Measurements from ENCODE around the gene VPS37D.
"Not testable (repeated sequence)": the region's sequence is repeated elsewhere in the genome, so short reads cannot be mapped to it uniquely, and the experiment has no call there.

The VPS37D gene

DNA sequence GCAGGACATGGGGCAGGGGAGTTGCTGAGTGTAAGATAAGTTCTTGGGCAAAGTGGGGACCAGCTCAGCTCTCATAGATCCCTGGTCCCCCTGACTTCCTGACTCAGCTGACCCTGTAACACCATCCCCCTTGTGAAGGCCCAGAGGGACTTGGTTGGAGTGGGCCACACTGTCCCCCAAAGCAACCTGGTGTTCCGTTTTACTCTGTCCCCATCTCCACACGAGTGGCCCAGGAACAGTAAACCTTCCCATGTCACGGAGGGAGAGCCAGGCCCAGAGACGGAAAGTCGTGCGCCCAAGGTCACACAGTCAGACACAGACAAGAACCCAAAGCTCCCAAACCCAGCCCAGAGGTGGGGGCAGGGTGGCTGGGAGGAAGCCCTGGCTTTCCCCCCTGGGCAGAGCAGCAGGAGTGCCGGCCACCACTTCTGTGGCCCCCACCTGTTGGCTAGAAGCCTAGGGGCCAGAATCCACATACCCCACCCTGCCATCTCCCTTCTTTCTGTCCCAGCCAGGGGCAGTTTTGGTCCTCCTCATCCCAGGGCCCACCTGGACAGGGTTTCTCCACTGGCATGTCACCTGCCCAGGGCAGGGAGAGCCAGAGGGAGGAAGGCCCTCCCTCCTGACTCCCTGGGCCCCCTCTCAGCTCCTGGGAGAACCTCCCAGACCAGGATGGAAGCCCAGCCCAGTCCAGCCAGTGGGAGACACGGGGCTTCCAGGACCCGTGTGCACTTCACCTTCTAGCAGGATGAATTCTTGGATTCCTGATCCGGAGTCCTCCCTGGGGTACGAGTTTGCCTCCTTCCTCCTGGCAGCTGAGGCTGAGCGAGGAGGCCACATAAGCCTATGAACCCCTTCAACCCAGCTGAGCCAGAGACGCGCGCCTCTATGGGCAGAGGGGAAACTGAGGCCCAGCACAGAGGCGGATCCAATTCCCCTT, 20.6 kb upstream of the VPS37D start:
- DNase-seq (ENCODE audit: low read depth, low spot score) = no peak

GRCh38 chr7:73647725-73648592, 19.7 kb upstream of the VPS37D start:
- DNase-seq (ENCODE audit: low read depth, low spot score) = no peak

DNA sequence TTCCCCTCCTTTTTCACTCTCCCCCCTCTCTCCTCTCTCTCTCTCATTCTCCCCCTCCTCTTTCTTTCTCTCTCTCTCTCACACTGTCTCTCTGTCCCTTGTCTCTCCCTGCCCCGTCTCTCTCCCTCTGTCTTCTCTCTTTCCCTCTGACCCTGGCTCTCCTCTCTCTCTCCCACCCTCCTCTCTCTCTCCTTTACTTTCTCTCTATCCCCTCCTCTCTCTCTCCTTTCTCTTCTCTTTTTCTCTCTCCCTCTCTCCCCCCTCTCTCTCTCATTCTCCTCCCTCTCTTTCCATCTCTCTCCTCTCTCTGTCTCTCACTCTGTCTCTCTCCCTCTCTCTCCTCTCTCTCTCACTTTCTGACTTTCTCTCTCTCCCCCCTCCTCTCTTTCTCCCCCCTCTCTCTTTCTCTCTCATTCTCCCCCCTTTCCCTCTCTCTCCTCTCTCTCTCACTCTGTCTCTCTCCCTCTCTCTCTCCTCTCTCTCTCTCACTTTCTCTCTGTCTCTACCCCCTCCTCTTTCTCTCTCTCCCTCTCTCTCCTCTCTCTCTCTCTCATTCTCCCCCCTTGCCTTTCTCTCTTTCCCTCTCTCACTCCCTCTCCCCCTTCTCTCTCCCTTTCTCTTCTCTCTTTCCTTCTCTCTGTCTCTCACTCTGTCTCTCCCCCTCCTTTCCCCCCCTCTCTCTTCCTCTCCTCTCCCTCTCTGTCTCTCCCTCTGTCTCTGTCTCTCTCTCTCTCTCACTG, 18.9 kb upstream of the VPS37D start:
- DNase-seq (ENCODE audit: low read depth, low spot score) = no peak

- DNase-seq (ENCODE audit: low read depth, low spot score) = no peak
These were observed 18.1 kb upstream of the VPS37D start for GRCh38 chr7:73649576-73649975.

DNA sequence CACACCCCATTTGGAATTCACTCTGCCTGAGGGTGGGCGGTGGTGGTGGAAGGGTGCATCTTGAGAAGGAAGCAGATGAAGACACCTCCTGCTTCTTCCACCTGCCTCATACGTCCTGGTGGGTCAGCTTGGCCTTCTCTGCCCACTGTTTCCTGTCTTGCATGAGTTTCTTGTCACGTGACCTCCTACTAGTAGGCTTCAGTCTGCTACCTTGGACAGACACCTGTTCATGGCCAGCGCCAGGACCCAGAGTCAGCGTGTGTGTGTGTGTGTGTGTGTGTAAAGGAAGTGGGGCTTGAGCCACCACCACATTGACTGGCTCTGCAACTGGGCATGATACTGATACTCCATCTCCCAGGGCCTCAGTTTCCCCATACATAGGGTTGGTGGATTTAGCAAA, 17.1 kb upstream of the VPS37D start:
- DNase-seq (ENCODE audit: low read depth, low spot score) = no peak

GRCh38 chr7:73652541-73652949, 15.1 kb upstream of the VPS37D start:
- DNase-seq (ENCODE audit: low read depth, low spot score) = no peak

GRCh38 chr7:73655309-73655708, 12.3 kb upstream of the VPS37D start:
- DNase-seq (ENCODE audit: low read depth, low spot score) = not testable (repeated sequence)

GRCh38 chr7:73659983-73660382, 7.6 kb upstream of the VPS37D start:
- DNase-seq (ENCODE audit: low read depth, low spot score) = no peak

DNA sequence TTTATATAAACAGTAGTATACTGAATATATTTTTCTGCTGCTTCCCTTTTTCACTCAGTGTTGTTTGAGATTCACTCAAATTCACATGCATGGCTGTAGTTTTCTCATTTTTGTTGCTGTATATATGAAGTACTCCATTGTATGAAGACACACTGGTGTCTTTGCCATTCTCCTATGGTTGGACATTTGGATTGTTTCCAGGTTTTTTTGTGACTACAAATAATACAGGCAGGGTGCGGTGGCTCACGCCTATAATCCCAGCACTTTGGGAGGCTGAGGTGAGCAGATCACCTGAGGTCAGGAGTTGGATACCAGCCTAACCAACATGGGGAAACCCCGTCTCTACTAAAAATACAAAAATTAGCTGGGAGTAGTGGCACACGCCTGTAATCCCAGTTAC, 7.0 kb upstream of the VPS37D start:
- not testable (repeated sequence) for DNase-seq (ENCODE audit: low read depth, low spot score)

DNA sequence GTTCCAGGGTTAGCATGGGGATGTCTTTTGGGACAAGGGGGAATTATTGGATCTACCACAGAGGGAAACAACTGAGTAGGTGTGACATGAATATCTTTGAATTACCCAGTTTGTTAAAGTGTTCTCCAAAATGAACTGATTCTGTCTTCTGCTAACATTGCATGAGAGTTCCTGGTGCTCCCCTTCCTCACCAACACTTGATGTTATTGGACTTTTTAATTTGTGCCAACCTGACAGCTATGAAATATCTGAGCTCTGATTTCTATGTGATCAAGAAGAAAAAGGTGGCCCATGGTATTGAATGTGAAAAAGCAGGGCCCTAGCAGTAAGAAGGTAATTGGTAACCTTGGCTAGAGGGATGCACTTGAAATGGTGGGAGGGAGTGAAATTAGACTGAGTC, 4.6 kb upstream of the VPS37D start:
- no peak for DNase-seq (ENCODE audit: low read depth, low spot score)

- no peak for DNase-seq (ENCODE audit: low read depth, low spot score)
These were observed 663 bp downstream of the VPS37D start for GRCh38 chr7:73668103-73668885.

DNA sequence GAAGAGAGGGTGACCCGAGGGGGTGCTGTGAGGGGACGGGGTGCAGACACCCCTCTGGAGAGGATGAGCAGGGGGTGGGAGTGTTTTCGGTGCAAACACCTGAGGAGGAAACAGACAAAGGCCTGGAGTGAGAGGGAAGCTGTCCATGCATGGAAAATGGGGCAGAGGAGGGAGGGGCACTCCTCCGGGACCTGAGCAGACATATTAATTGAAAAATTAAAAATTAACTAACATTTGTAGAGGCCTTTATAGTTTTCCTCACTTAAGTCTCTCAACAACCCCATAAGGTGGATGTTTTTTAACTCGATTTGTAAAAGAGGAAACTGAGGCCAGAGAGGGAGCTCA, 1.2 kb downstream of the VPS37D start:
- no peak for DNase-seq (ENCODE audit: low read depth, low spot score)

GRCh38 chr7:73669288-73669701, 1.7 kb downstream of the VPS37D start:
- DNase-seq (ENCODE audit: low read depth, low spot score) = no peak

DNA sequence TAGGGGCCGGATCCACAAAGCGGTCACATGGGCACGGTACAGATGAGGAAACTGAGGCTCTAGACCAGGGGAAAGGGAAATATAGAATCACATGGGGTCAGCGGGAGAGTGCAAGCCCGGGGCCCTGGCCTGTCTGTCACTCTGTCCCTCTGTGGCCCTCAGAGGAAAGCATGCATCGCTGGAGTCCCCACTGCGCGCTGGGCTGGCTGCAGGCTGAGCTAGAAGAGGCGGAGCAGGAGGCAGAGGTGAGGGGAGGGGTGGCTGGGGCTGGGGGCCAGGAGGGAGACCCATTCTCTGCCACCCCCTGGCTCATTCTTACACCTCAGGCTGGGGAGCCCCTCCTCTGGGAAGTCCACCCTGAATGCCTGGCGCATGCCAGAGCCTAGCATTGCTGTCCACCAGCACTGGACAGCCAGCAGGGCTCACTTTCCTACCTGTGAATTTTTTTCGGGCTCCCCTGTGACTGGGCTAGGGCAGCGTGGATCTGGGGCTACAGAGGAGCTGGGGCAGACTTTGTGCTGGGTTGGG, 2.3 kb downstream of the VPS37D start:
- DNase-seq (ENCODE audit: low read depth, low spot score) = no peak

GRCh38 chr7:73671322-73671661, 3.7 kb downstream of the VPS37D start:
- DNase-seq (ENCODE audit: low read depth, low spot score) = no peak

DNA sequence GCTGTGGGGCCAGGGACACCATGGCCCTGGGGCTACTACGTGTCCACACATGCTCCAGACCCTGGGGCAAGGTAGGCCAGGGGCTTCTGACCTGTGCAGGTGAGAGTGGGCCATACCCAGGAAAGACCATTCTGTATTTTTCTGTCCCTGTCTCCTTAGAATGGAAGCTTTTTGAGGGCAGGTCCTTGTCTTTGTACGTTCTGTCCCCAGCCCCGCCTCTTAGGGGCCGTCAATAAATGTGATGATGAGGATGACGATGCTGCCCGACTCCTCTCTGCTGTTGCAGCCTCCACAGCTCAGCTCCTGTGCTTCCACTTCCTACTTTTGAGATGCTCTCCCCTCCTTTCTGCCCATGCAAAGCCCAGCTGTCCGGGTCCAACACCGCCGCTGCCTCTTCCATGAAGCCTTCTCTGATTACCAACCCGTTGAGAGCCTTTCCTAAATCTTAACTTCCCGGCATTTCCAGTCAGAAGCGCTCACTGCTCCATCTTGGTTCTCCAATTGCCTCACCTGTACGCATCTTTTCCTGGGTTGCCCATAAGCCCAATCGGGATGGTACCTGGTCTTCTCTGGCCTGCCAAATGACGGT, 4.3 kb downstream of the VPS37D start:
- no peak for DNase-seq (ENCODE audit: low read depth, low spot score)

GRCh38 chr7:73674468-73675124, 7.0 kb downstream of the VPS37D start:
- DNase-seq (ENCODE audit: low read depth, low spot score) = no peak

DNA sequence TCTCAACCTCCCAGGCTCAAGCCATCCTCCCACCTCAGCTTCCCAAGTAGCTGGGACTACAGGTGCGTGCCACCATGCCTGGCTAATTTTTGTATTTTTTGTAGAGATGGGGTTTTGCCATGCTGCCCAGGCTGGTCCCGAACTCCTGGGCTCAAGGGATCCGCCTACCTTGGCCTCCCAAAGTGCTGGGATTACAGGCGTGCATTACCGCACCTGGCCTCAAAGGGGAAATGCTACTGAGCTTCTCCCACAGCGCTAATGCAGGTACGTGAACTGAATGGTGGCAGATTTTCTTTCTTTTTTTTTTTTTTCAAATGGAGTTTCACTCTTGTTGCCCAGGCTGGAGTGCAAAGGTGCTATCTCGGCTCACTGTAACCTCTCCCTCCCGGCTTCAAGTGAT, 8.4 kb downstream of the VPS37D start:
- DNase-seq (ENCODE audit: low read depth, low spot score) = not testable (repeated sequence)

DNA sequence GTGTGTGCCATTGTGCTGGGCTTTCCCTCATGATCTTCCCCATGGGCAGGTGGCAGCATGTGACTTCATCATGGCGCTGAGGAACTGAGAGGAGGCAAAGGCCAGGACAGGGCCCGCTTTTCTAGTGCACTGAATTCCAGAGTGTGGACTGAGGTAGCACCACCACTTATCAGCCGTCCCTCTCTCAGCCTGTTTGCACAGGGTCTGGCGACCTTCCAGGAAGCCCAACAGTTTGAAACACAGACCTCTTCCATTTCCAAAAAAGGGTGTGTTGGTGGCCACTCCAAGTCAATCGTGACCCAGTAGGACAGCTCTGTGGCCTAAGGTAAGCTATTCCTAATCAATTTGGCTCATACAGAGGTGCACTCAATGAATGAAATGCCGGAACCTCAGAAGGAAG, 11.2 kb downstream of the VPS37D start:
- DNase-seq (ENCODE audit: low read depth, low spot score) = no peak

DNA sequence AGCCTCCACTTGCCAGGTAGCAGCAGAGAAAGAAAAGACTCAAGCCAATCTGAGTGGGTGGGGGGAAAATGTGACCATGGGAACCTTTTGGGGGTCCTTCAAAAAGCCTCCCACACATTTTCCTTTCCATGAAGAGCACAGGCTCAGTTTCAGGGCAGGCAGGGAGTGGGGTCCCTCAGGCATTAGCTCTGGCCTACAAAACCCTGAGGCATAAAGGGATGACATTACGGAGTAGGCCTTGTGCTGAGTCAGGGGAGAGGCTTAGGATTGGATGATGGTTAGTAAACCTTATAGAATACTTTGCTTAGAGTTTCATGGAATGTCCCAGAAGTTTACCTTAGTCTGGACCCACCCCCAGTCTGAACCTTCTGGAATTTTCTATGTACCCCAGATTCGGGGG, 12.1 kb downstream of the VPS37D start:
- DNase-seq (ENCODE audit: low read depth, low spot score) = no peak

All from ELF-1 (cell line).